ENCODE data around the gene CCND1. TPM values are rescaled to one million over a fixed set of nuclear protein-coding genes. Genes with fewer than 3 reads are reported as not detected.

Gene CCND1
- total RNA-seq, 1 donor from 2014 or later = 10.5 TPM

GRCh38 chr11:69630424-69630823, 10.5 kb upstream of the CCND1 start:
- ATAC-seq (ENCODE audit: low read depth) = no peak

DNA sequence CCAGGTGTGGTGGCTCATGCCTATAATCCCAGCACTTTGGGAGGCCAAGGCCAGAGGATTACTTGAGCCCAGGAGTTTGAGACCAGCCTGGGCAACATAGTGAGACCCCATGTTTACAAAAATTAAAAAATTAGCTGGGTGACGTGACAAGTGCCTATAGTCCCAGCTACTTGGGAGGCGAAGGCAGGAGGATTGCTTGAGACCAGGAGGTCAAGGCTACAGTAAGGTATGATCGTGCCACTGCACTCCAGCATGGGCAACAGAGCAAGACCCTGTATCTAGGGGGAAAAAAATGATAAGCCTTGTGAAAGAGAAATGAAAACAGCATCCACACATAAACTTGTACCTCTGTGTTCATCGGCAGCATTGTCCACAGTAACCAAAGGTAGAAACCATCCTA, 8.1 kb upstream of the CCND1 start:
- ChIA-PET POLR2A (no interaction called here), CTCF (no interaction called here)
- H3K4me1 Mint-ChIP-seq = peaks cover 14% of the 10 kb centered on the region
- peaks cover 21% of the 10 kb centered on the region for H3K27me3 Mint-ChIP-seq
- no peak for TF ChIP-seq CTCF (IDR thresholded peaks at IDR 0.05)
- peaks cover 11% of the 10 kb centered on the region for H3K9me3 Mint-ChIP-seq
- no peak overlapping the region for H3K4me3 Mint-ChIP-seq
- DNase-seq (no peak), ATAC-seq (ENCODE audit: low read depth) (no peak)
- intact Hi-C loops (cut with micrococcal nuclease) = no loop called here
- no peaks in the 10 kb centered on the region for H3K36me3 Mint-ChIP-seq (ENCODE audit: low read depth)
- H3K27ac Mint-ChIP-seq = no peak overlapping the region

More at GRCh38 chr11:69630424-69630823, 10.5 kb upstream of the CCND1 start:
- H3K27me3 Mint-ChIP-seq = peaks cover 24% of the 10 kb centered on the region
- H3K9me3 Mint-ChIP-seq = peaks cover 11% of the 10 kb centered on the region
- H3K4me3 Mint-ChIP-seq = no peak overlapping the region
- ChIA-PET CTCF (no interaction called here), POLR2A (no interaction called here)
- H3K27ac Mint-ChIP-seq = no peak overlapping the region
- TF ChIP-seq CTCF (IDR thresholded peaks at IDR 0.05) = no peak
- intact Hi-C loops (cut with micrococcal nuclease) = no loop called here
- no peak for DNase-seq
- no peaks in the 10 kb centered on the region for H3K36me3 Mint-ChIP-seq (ENCODE audit: low read depth)
- no peaks in the 10 kb centered on the region for H3K4me1 Mint-ChIP-seq

GRCh38 chr11:69634069-69634468, 6.9 kb upstream of the CCND1 start:
- peaks cover 11% of the 10 kb centered on the region for H3K9me3 Mint-ChIP-seq
- intact Hi-C loops (cut with micrococcal nuclease) = no loop called here
- no peak for TF ChIP-seq CTCF (IDR thresholded peaks at IDR 0.05)
- ChIA-PET POLR2A (no interaction called here), CTCF (no interaction called here)
- DNase-seq (no peak), ATAC-seq (ENCODE audit: low read depth) (no peak)
- H3K27me3 Mint-ChIP-seq = peaks cover 22% of the 10 kb centered on the region
- no peaks in the 10 kb centered on the region for H3K36me3 Mint-ChIP-seq (ENCODE audit: low read depth)
- H3K4me1 Mint-ChIP-seq = peaks cover 21% of the 10 kb centered on the region
- no peak overlapping the region for H3K27ac Mint-ChIP-seq
- no peak overlapping the region for H3K4me3 Mint-ChIP-seq

GRCh38 chr11:69634590-69634989, 6.4 kb upstream of the CCND1 start:
- Mint-ChIP-seq H3K27ac (no peak overlapping the region), H3K4me1 (peaks cover 25% of the 10 kb centered on the region), H3K9me3 (peaks cover 8% of the 10 kb centered on the region), H3K4me3 (no peak overlapping the region), H3K36me3 (ENCODE audit: low read depth) (no peaks in the 10 kb centered on the region), H3K27me3 (peaks cover 20% of the 10 kb centered on the region)
- DNase-seq (no peak), ATAC-seq (ENCODE audit: low read depth) (no peak)
- ChIA-PET POLR2A (no interaction called here), CTCF (no interaction called here)
- no peak for TF ChIP-seq CTCF (IDR thresholded peaks at IDR 0.05)
- intact Hi-C loops (cut with micrococcal nuclease) = no loop called here

- H3K4me1 Mint-ChIP-seq = peaks cover 29% of the 10 kb centered on the region
- no peaks in the 10 kb centered on the region for H3K36me3 Mint-ChIP-seq (ENCODE audit: low read depth)
- H3K4me3 Mint-ChIP-seq = no peak overlapping the region
- ChIA-PET CTCF (no interaction called here), POLR2A (no interaction called here)
- H3K9me3 Mint-ChIP-seq = peaks cover 2% of the 10 kb centered on the region
- DNase-seq = no peak
- H3K27ac Mint-ChIP-seq = no peak overlapping the region
- no peak for TF ChIP-seq CTCF (IDR thresholded peaks at IDR 0.05)
- H3K27me3 Mint-ChIP-seq = peaks cover 23% of the 10 kb centered on the region
- intact Hi-C loops (cut with micrococcal nuclease) = no loop called here
- no peak for ATAC-seq (ENCODE audit: low read depth)
Observed at GRCh38 chr11:69635195-69635594, 5.8 kb upstream of the CCND1 start.

Data from activated B cell treated with CpG ODN at 0.5 μM for 24 hours (primary cell).